Measurements from ENCODE around the gene DUOXA2. TPM values are rescaled to one million over a fixed set of nuclear protein-coding genes. Genes with fewer than 3 reads are reported as not detected.

Gene DUOXA2
- polyA plus RNA-seq, 2 of the 4 experiments (the other 2 are of a cell fraction), result not detected

- no peak for TF ChIP-seq PBX3 (IDR thresholded peaks at IDR 0.05)
- no peak for TF ChIP-seq ATOH8 (CRISPR knock-in tag; IDR thresholded peaks at IDR 0.05; ENCODE audit: low read depth)
Observed at GRCh38 chr15:45093013-45093412, 21.1 kb upstream of the DUOXA2 start (continued).

- Histone ChIP-seq H3K4me2 (no peak overlapping the region), H3K27ac (no peak overlapping the region), H3K4me3 (no peak overlapping the region), H3K9me3 (no peaks in the 10 kb centered on the region), H3K4me1 (peaks cover 4% of the 10 kb centered on the region; the same call in 1 of the 3 replicates)
- ChIA-PET POLR2A (no interaction called here), CTCF (interaction anchor here (1.5 kb wide), 1 partner anchor 24 kb away, joined by 5 read pairs; no protein-coding TSS in a partner anchor)
- no peak for ATAC-seq
- no peak for DNase-seq (ENCODE audit: low read depth in 1 of 2, low spot score in 1 of 2)
- no peak for FAIRE-seq
- WGBS (ENCODE audit: missing lambda C conversion rate), result 61% methylated on average over 6 of the region's 11 CpGs
- TF ChIP-seq BHLHE40 (IDR thresholded peaks at IDR 0.05; ENCODE audit: low read depth, low read length), result no peak
- TF ChIP-seq RAD21 (conservative IDR thresholded peaks at IDR 0.05 in 1 of 2, IDR thresholded peaks at IDR 0.05 in 1 of 2), result no peak
Observed at GRCh38 chr15:45093622-45094357, 20.3 kb upstream of the DUOXA2 start.

GRCh38 chr15:45094358-45094730 lies 19.8 kb upstream of the DUOXA2 start:
- no peak for ATAC-seq
- H3K4me2 ChIP-seq, result no peak overlapping the region
- no peaks in the 10 kb centered on the region for H3K9me3 ChIP-seq
- FAIRE-seq, result no peak
- WGBS (ENCODE audit: missing lambda C conversion rate), result 53% methylated on average over 4 of the region's 9 CpGs
- H3K4me3 ChIP-seq, result no peak overlapping the region
- DNase-seq (ENCODE audit: low read depth in 1 of 2, low spot score in 1 of 2), result no peak
- TF ChIP-seq ZC3H11A (IDR thresholded peaks at IDR 0.05) (no peak), EHF (CRISPR knock-in tag; IDR thresholded peaks at IDR 0.05) (no peak), BHLHE40 (IDR thresholded peaks at IDR 0.05; ENCODE audit: low read depth, low read length) (no peak)
- CTCF ChIA-PET, result interaction anchor here (1.5 kb wide), 1 partner anchor 24 kb away, joined by 5 read pairs; no protein-coding TSS in a partner anchor
- POLR2A ChIA-PET, result no interaction called here
- H3K4me1 ChIP-seq, result peaks cover 4% of the 10 kb centered on the region; the same call in 1 of the 3 replicates
- no peak overlapping the region for H3K27ac ChIP-seq

GRCh38 chr15:45095661-45096060 lies 18.5 kb upstream of the DUOXA2 start:
- Histone ChIP-seq H3K4me2 (no peak overlapping the region), H3K9me3 (no peaks in the 10 kb centered on the region), H3K4me1 (peaks cover 4% of the 10 kb centered on the region; the same call in 1 of the 3 replicates), H3K4me3 (no peak overlapping the region), H3K27ac (no peak overlapping the region)
- WGBS (ENCODE audit: missing lambda C conversion rate), result 30% methylated on average over 4 of the region's 11 CpGs
- TF ChIP-seq KDM1A (IDR thresholded peaks at IDR 0.05; ENCODE audit: low read depth), result no peak
- TF ChIP-seq EHF (CRISPR knock-in tag; IDR thresholded peaks at IDR 0.05), result no peak
- no peak for TF ChIP-seq KDM5A (IDR thresholded peaks at IDR 0.05)
- TF ChIP-seq NR3C1 (IDR thresholded peaks at IDR 0.05), result no peak
- no peak for TF ChIP-seq POLR2A (IDR thresholded peaks at IDR 0.05; ENCODE audit: low read length)
- TF ChIP-seq E2F6 (IDR thresholded peaks at IDR 0.05; ENCODE audit: borderline replicate concordance, low read depth), result no peak
- TF ChIP-seq RNF2 (IDR thresholded peaks at IDR 0.05; ENCODE audit: borderline replicate concordance, low read depth), result no peak
- TF ChIP-seq MAZ (IDR thresholded peaks at IDR 0.05; ENCODE audit: borderline replicate concordance, low read depth, low read length), result no peak
- no peak for TF ChIP-seq HOXB5 (CRISPR knock-in tag; IDR thresholded peaks at IDR 0.05)
- no peak for TF ChIP-seq ZNF302 (CRISPR knock-in tag; IDR thresholded peaks at IDR 0.05)
- no peak for TF ChIP-seq PBX3 (IDR thresholded peaks at IDR 0.05)
- TF ChIP-seq FOSB (CRISPR knock-in tag; IDR thresholded peaks at IDR 0.05), result no peak
- TF ChIP-seq RFX5 (IDR thresholded peaks at IDR 0.05), result no peak
- no peak for FAIRE-seq
- DNase-seq (ENCODE audit: low read depth in 1 of 2, low spot score in 1 of 2), result no peak
- ChIA-PET CTCF (no interaction called here), POLR2A (no interaction called here)
- no peak for ATAC-seq
